ENCODE measurements around the gene DOCK10.

GRCh38 chr2:224999321-224999720 is 42.9 kb downstream of the DOCK10 start:
- no peak for TF ChIP-seq EZH2 (IDR thresholded peaks at IDR 0.05; ENCODE audit: borderline replicate concordance, insufficient read depth, low read depth, low read length, poor library complexity, severe bottlenecking)
- no peak for TF ChIP-seq CTCF (IDR thresholded peaks at IDR 0.05)
